Keratinocyte (primary cell): ENCODE data around the gene PHACTR1. TPM values are rescaled to one million over a fixed set of nuclear protein-coding genes. Genes with fewer than 3 reads are reported as not detected.

Experiments
- DNase-seq: peaks from one replicate; pipeline ENCODE4 v3.0.0-alpha.2; 2011; ENCODE audit warnings: low read depth, missing footprints, low spot score
- FAIRE-seq: peaks from 2 replicates; lab custom pipeline; 2011; peaks lifted over from hg19 to GRCh38; lab: Jason Lieb, UNC
- H2AFZ ChIP-seq: 2 replicates; pipeline ENCODE4 v1.6.0; 2012; ENCODE audit warnings: low read length, control low read depth, inconsistent platforms; ENCODE audit not compliant: control insufficient read depth
- H3K27ac ChIP-seq: 2 replicates; pipeline ENCODE4 v1.5.1; 2011; ENCODE audit warnings: low read length; ENCODE audit not compliant: control insufficient read depth, insufficient read depth
- H3K27me3 ChIP-seq: 3 replicates; pipeline ENCODE4 v1.6.0; 2011; ENCODE audit warnings: low read length; ENCODE audit not compliant: control insufficient read depth, insufficient read depth; ENCODE audit errors: extremely low read depth
- H3K36me3 ChIP-seq, 2 experiments: 2 replicates in 1 of 2; 3 replicates in 1 of 2; pipeline ENCODE4 v1.5.1; 2011; ENCODE audit warnings: low read length in 2 of 2, mild to moderate bottlenecking in 1 of 2; ENCODE audit not compliant: control insufficient read depth in 2 of 2, insufficient read depth in 2 of 2; ENCODE audit errors: extremely low read depth in 1 of 2
- H3K4me1 ChIP-seq: 3 replicates; pipeline ENCODE4 v1.5.1; 2011; ENCODE audit warnings: low read length; ENCODE audit not compliant: control insufficient read depth, insufficient read depth; ENCODE audit errors: extremely low read depth
- H3K4me2 ChIP-seq: 3 replicates; pipeline ENCODE4 v1.6.0; 2011; ENCODE audit warnings: low read depth, low read length; ENCODE audit not compliant: control insufficient read depth, insufficient read depth; ENCODE audit errors: extremely low read depth
- H3K4me3 ChIP-seq, 3 experiments: fragments of 200-600 bp in 1 of 3; sonication (generic) in 1 of 3; 2 replicates in 2 of 3; 3 replicates in 1 of 3; pipeline ENCODE4 v1.5.1; 2011 to 2016; ENCODE audit warnings: low read length in 3 of 3, mild to moderate bottlenecking in 3 of 3, control low read depth in 2 of 3, inconsistent platforms in 1 of 3, low read depth in 1 of 3, mixed read lengths in 1 of 3, mixed run types in 1 of 3, moderate library complexity in 1 of 3; ENCODE audit not compliant: control insufficient read depth in 2 of 3, insufficient read depth in 2 of 3; ENCODE audit errors: extremely low read depth in 1 of 3
- H3K79me2 ChIP-seq: 2 replicates; pipeline ENCODE4 v1.6.0; 2012; ENCODE audit warnings: low read length; ENCODE audit not compliant: control insufficient read depth, insufficient read depth
- H3K9ac ChIP-seq: 3 replicates; pipeline ENCODE4 v1.6.0; 2011; ENCODE audit warnings: low read length; ENCODE audit not compliant: control insufficient read depth, insufficient read depth; ENCODE audit errors: extremely low read depth
- H3K9me1 ChIP-seq: 3 replicates; pipeline ENCODE4 v1.6.0; 2011; ENCODE audit warnings: low read length; ENCODE audit not compliant: control insufficient read depth, insufficient read depth; ENCODE audit errors: extremely low read depth
- H3K9me3 ChIP-seq: 2 replicates; pipeline ENCODE4 v1.5.1; 2012; ENCODE audit warnings: low read depth, low read length; ENCODE audit not compliant: control insufficient read depth
- H4K20me1 ChIP-seq: 3 replicates; pipeline ENCODE4 v1.6.0; 2011; ENCODE audit warnings: low read length; ENCODE audit not compliant: control insufficient read depth, insufficient read depth; ENCODE audit errors: extremely low read depth
- EZH2 ChIP-seq: IDR thresholded peaks from one replicate; pipeline ENCODE4 v1.6.1; 2012; ENCODE audit warnings: inconsistent platforms, mild to moderate bottlenecking, low read length, moderate library complexity
- dilution Hi-C: fragments of 300-500 bp; cut with MboI; formaldehyde crosslinking; loops from one replicate; pipeline ENCODE4 v1.7.0; 2020; ENCODE audit warnings: low sequenced_read_pairs; ENCODE audit not compliant: extremely low pct_ligation_motif_present
- polyA plus RNA-seq, 5 experiments: library from polyadenylated mRNA; depleted of rRNA in 3 of 5; stranded (reverse) in 3 of 5; stranded (forward) in 1 of 5; unstranded in 1 of 5; fragments of >200 nt; gene quantifications; 1 replicate in 1 of 5; 2 replicates in 3 of 5; 3 replicates in 1 of 5; pipeline versions ENCODE4 v1.2.1 to v1.2.3, GENCODE V29; 2011 to 2012; ENCODE audit warnings: missing spikeins in 2 of 5, low read depth in 1 of 5, low replicate concordance in 1 of 5
- TF ChIP-seq, protein P1 (sequence below), 3 experiments: IDR thresholded peaks in 1 of 3; conservative IDR thresholded peaks in 1 of 3; optimal IDR thresholded peaks in 1 of 3; 2 replicates in 2 of 3; 3 replicates in 1 of 3; pipeline versions ENCODE3 to v1.5.1; 2011; ENCODE audit warnings: low read length in 3 of 3, mild to moderate bottlenecking in 3 of 3, moderate library complexity in 2 of 3, control low read depth in 1 of 3, inconsistent platforms in 1 of 3; ENCODE audit not compliant: insufficient read depth in 2 of 3; ENCODE audit errors: extremely low read depth in 1 of 3

The PHACTR1 gene
- polyA plus RNA-seq, 1 donor (not counting 4 experiments of a cell fraction or from before 2014, with no cell fraction given), result 0.22 TPM

DNA sequence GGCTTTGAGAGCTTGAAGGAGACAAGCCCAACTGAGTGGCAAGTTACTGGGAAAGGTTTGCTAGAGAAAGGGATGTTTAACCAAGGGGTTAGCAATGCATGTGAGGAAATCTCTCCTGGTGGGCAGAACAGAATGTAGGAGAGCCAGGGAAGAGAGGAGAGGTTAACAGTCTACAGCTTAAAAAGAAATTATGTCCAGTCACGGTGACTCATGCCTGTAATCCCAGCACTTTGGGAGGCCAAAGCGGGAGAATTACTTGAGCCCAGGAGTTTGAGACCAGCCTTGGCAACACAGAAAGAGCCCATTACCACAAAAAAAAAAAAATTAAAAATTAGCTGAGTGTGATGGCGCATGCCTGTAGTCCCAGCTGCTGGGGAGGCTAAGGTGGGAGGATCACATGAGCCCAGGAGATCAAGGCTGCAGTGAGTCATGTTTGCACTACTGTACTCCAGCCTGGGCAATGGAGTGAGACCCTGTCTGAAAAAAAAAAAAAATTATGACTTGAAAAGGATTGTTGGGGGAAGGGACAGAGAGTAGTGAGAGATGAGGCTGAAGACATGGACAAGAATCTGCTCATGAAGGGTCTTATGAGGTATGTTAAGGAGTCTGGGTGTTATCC is 346.8 kb downstream of the PHACTR1 start:
- Histone ChIP-seq H3K79me2 (no peaks in the 10 kb centered on the region), H4K20me1 (no peaks in the 10 kb centered on the region), H3K4me3 (no peak overlapping the region), H2AFZ (no peak overlapping the region), H3K36me3 (no peaks in the 10 kb centered on the region), H3K9me3 (no peaks in the 10 kb centered on the region), H3K4me2 (no peak overlapping the region), H3K4me1 (no peaks in the 10 kb centered on the region), H3K9me1 (no peaks in the 10 kb centered on the region), H3K27ac (no peak overlapping the region), H3K9ac (no peak overlapping the region), H3K27me3 (no peaks in the 10 kb centered on the region)
- TF ChIP-seq, protein P1, sequence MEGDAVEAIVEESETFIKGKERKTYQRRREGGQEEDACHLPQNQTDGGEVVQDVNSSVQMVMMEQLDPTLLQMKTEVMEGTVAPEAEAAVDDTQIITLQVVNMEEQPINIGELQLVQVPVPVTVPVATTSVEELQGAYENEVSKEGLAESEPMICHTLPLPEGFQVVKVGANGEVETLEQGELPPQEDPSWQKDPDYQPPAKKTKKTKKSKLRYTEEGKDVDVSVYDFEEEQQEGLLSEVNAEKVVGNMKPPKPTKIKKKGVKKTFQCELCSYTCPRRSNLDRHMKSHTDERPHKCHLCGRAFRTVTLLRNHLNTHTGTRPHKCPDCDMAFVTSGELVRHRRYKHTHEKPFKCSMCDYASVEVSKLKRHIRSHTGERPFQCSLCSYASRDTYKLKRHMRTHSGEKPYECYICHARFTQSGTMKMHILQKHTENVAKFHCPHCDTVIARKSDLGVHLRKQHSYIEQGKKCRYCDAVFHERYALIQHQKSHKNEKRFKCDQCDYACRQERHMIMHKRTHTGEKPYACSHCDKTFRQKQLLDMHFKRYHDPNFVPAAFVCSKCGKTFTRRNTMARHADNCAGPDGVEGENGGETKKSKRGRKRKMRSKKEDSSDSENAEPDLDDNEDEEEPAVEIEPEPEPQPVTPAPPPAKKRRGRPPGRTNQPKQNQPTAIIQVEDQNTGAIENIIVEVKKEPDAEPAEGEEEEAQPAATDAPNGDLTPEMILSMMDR (optimal IDR thresholded peaks at IDR 0.05 in 1 of 3, IDR thresholded peaks at IDR 0.05 in 1 of 3, conservative IDR thresholded peaks at IDR 0.05 in 1 of 3; ENCODE audit: extremely low read depth in 1 of 3, insufficient read depth in 2 of 3, low read length in 3 of 3), result no peak
- no peak for TF ChIP-seq EZH2
- DNase-seq (no peak), FAIRE-seq (no peak)
- dilution Hi-C loops, result no loop called here

DNA sequence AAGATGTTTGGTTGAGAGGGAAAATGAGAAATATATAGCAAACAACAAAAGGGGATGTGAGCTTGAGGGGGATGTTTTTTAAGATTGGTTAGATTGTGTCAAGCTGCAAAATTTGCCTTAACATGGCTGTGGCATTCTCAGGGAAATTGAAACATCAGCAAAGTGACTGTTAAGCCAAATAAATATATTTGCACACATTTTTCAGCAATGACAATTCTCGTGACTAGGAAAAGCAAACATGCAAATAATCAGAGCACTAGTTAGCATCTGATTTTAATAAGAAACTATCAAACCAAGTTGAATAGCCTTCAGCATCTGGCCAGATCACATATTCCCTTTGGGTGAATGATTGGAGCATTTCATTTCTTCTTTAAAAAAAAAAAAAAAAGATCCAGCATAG is 349.0 kb downstream of the PHACTR1 start:
- Histone ChIP-seq H3K79me2 (no peaks in the 10 kb centered on the region), H3K27ac (no peak overlapping the region), H3K4me3 (no peak overlapping the region), H3K9ac (no peak overlapping the region), H3K4me2 (no peak overlapping the region), H3K9me3 (no peaks in the 10 kb centered on the region), H3K4me1 (no peaks in the 10 kb centered on the region), H3K9me1 (no peaks in the 10 kb centered on the region), H2AFZ (no peak overlapping the region), H3K36me3 (no peaks in the 10 kb centered on the region), H3K27me3 (no peaks in the 10 kb centered on the region), H4K20me1 (no peaks in the 10 kb centered on the region)
- dilution Hi-C loops, result no loop called here
- TF ChIP-seq, protein P1 (optimal IDR thresholded peaks at IDR 0.05 in 1 of 3, IDR thresholded peaks at IDR 0.05 in 1 of 3, conservative IDR thresholded peaks at IDR 0.05 in 1 of 3; ENCODE audit: extremely low read depth in 1 of 3, insufficient read depth in 2 of 3, low read length in 3 of 3), result no peak
- TF ChIP-seq EZH2, result no peak
- no peak for DNase-seq
- FAIRE-seq, result no peak
